HepG2 (cell line): Measurements from ENCODE around the gene FURIN.

ENCODE experiments used
- CTCF ChIP-seq: sonication (generic); formaldehyde crosslinking; IDR thresholded peaks from 2 replicates; pipeline ENCODE4 v1.5.0; 2020; ENCODE audit warnings: mild to moderate bottlenecking, missing genetic modification reagents, moderate library complexity
- KDM5A ChIP-seq: fragments of 200-600 bp; sonication (generic); IDR thresholded peaks from 2 replicates; pipeline ENCODE4 v1.7.0; 2018; ENCODE audit warnings: antibody characterized with exemption, mild to moderate bottlenecking, low read length, borderline replicate concordance
- MXD1 ChIP-seq: sonication (generic); formaldehyde crosslinking; IDR thresholded peaks from 2 replicates; pipeline ENCODE4 v1.4.0; 2020; ENCODE audit warnings: mild to moderate bottlenecking, missing genetic modification reagents
- MXI1 ChIP-seq: IDR thresholded peaks from 3 replicates; pipeline ENCODE4 v1.6.1; 2012; ENCODE audit warnings: low read depth, low read length, inconsistent platforms, borderline replicate concordance
- PHF21A ChIP-seq: sonication (generic); formaldehyde crosslinking; IDR thresholded peaks from 2 replicates; pipeline ENCODE4 v1.5.0; 2020; ENCODE audit warnings: mild to moderate bottlenecking, missing genetic modification reagents
- PRPF4 ChIP-seq: fragments of 200-400 bp; formaldehyde crosslinking; IDR thresholded peaks from 2 replicates; pipeline ENCODE4 v1.6.1; 2016; ENCODE audit warnings: low read length, low read depth; ENCODE audit not compliant: poor library complexity, severe bottlenecking
- TF ChIP-seq, protein P1 (sequence below): sonication (generic); formaldehyde crosslinking; IDR thresholded peaks from 2 replicates; pipeline ENCODE4 v1.4.0; 2020; ENCODE audit warnings: mild to moderate bottlenecking, missing genetic modification reagents
- TF ChIP-seq, protein P2 (sequence below): sonication (generic); formaldehyde crosslinking; IDR thresholded peaks from 2 replicates; pipeline ENCODE4 v1.4.0; 2020; ENCODE audit warnings: missing genetic modification reagents
- TF ChIP-seq, protein P3 (sequence below): sonication (generic); formaldehyde crosslinking; IDR thresholded peaks from 2 replicates; pipeline ENCODE4 v1.5.0; 2020; ENCODE audit warnings: mild to moderate bottlenecking, missing genetic modification reagents, borderline replicate concordance
- TF ChIP-seq, protein P4 (sequence below), 2 experiments: IDR thresholded peaks; 2 replicates each; pipeline ENCODE4 v1.6.1; 2011 to 2012; ENCODE audit warnings: low read length in 2 of 2, borderline replicate concordance in 1 of 2, low read depth in 1 of 2, mild to moderate bottlenecking in 1 of 2, moderate library complexity in 1 of 2

DNA sequence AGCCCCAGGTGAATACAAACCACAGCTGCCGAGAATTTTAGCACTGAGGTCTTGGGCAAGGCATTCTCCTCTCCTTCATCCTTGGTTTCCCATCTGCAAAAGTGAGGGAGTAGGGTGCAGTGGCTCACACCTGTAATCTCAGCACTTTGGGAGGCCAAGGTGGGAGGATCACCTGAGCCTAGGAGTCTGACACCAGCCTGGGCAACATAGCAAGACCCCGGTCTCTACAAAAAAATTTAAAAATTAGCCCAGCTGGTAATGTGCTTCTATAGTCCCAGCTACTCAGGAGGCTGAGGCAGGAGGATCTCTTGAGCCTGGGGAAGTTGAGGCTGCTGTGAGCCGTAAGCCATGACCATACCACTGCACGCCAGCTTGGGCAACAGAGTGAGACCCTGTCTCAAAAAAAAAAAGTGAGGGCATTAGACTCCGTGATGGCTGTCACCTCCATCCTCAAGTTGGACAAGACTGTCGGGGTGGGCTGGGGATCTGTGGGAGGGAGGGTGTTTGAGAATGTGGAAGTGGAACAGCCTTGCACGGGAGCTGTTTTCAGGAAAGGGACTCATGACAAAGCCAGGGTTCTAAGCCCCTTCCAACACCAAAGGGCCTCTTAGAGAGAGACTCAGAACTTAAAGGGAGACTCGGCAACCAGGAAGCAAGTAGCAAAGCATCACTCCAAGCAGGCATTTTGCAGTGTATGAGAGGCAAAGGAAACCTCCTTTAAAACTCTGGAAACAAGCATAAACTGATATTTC is 46.0 kb upstream of the FURIN start:
- TF ChIP-seq CTCF (CRISPR knock-in tag), result no peak
- no peak for TF ChIP-seq MXI1
- TF ChIP-seq PHF21A (CRISPR knock-in tag), result no peak
- TF ChIP-seq KDM5A, result no peak
- TF ChIP-seq, protein P1, sequence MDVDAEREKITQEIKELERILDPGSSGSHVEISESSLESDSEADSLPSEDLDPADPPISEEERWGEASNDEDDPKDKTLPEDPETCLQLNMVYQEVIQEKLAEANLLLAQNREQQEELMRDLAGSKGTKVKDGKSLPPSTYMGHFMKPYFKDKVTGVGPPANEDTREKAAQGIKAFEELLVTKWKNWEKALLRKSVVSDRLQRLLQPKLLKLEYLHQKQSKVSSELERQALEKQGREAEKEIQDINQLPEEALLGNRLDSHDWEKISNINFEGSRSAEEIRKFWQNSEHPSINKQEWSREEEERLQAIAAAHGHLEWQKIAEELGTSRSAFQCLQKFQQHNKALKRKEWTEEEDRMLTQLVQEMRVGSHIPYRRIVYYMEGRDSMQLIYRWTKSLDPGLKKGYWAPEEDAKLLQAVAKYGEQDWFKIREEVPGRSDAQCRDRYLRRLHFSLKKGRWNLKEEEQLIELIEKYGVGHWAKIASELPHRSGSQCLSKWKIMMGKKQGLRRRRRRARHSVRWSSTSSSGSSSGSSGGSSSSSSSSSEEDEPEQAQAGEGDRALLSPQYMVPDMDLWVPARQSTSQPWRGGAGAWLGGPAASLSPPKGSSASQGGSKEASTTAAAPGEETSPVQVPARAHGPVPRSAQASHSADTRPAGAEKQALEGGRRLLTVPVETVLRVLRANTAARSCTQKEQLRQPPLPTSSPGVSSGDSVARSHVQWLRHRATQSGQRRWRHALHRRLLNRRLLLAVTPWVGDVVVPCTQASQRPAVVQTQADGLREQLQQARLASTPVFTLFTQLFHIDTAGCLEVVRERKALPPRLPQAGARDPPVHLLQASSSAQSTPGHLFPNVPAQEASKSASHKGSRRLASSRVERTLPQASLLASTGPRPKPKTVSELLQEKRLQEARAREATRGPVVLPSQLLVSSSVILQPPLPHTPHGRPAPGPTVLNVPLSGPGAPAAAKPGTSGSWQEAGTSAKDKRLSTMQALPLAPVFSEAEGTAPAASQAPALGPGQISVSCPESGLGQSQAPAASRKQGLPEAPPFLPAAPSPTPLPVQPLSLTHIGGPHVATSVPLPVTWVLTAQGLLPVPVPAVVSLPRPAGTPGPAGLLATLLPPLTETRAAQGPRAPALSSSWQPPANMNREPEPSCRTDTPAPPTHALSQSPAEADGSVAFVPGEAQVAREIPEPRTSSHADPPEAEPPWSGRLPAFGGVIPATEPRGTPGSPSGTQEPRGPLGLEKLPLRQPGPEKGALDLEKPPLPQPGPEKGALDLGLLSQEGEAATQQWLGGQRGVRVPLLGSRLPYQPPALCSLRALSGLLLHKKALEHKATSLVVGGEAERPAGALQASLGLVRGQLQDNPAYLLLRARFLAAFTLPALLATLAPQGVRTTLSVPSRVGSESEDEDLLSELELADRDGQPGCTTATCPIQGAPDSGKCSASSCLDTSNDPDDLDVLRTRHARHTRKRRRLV, result no peak
- TF ChIP-seq, protein P2, sequence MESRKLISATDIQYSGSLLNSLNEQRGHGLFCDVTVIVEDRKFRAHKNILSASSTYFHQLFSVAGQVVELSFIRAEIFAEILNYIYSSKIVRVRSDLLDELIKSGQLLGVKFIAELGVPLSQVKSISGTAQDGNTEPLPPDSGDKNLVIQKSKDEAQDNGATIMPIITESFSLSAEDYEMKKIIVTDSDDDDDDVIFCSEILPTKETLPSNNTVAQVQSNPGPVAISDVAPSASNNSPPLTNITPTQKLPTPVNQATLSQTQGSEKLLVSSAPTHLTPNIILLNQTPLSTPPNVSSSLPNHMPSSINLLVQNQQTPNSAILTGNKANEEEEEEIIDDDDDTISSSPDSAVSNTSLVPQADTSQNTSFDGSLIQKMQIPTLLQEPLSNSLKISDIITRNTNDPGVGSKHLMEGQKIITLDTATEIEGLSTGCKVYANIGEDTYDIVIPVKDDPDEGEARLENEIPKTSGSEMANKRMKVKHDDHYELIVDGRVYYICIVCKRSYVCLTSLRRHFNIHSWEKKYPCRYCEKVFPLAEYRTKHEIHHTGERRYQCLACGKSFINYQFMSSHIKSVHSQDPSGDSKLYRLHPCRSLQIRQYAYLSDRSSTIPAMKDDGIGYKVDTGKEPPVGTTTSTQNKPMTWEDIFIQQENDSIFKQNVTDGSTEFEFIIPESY (CRISPR knock-in tag), result no peak
- TF ChIP-seq PRPF4, result no peak
- TF ChIP-seq, protein P3, sequence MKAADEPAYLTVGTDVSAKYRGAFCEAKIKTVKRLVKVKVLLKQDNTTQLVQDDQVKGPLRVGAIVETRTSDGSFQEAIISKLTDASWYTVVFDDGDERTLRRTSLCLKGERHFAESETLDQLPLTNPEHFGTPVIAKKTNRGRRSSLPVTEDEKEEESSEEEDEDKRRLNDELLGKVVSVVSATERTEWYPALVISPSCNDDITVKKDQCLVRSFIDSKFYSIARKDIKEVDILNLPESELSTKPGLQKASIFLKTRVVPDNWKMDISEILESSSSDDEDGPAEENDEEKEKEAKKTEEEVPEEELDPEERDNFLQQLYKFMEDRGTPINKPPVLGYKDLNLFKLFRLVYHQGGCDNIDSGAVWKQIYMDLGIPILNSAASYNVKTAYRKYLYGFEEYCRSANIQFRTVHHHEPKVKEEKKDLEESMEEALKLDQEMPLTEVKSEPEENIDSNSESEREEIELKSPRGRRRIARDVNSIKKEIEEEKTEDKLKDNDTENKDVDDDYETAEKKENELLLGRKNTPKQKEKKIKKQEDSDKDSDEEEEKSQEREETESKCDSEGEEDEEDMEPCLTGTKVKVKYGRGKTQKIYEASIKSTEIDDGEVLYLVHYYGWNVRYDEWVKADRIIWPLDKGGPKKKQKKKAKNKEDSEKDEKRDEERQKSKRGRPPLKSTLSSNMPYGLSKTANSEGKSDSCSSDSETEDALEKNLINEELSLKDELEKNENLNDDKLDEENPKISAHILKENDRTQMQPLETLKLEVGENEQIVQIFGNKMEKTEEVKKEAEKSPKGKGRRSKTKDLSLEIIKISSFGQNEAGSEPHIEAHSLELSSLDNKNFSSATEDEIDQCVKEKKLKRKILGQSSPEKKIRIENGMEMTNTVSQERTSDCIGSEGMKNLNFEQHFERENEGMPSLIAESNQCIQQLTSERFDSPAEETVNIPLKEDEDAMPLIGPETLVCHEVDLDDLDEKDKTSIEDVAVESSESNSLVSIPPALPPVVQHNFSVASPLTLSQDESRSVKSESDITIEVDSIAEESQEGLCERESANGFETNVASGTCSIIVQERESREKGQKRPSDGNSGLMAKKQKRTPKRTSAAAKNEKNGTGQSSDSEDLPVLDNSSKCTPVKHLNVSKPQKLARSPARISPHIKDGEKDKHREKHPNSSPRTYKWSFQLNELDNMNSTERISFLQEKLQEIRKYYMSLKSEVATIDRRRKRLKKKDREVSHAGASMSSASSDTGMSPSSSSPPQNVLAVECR (CRISPR knock-in tag), result no peak
- no peak for TF ChIP-seq MXD1 (CRISPR knock-in tag)
- TF ChIP-seq, protein P4, sequence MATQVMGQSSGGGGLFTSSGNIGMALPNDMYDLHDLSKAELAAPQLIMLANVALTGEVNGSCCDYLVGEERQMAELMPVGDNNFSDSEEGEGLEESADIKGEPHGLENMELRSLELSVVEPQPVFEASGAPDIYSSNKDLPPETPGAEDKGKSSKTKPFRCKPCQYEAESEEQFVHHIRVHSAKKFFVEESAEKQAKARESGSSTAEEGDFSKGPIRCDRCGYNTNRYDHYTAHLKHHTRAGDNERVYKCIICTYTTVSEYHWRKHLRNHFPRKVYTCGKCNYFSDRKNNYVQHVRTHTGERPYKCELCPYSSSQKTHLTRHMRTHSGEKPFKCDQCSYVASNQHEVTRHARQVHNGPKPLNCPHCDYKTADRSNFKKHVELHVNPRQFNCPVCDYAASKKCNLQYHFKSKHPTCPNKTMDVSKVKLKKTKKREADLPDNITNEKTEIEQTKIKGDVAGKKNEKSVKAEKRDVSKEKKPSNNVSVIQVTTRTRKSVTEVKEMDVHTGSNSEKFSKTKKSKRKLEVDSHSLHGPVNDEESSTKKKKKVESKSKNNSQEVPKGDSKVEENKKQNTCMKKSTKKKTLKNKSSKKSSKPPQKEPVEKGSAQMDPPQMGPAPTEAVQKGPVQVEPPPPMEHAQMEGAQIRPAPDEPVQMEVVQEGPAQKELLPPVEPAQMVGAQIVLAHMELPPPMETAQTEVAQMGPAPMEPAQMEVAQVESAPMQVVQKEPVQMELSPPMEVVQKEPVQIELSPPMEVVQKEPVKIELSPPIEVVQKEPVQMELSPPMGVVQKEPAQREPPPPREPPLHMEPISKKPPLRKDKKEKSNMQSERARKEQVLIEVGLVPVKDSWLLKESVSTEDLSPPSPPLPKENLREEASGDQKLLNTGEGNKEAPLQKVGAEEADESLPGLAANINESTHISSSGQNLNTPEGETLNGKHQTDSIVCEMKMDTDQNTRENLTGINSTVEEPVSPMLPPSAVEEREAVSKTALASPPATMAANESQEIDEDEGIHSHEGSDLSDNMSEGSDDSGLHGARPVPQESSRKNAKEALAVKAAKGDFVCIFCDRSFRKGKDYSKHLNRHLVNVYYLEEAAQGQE (IDR thresholded peaks at IDR 0.05; ENCODE audit: borderline replicate concordance in 1 of 2, low read depth in 1 of 2, low read length in 2 of 2), result no peak
